Hematopoietic multipotent progenitor cell treated with erythropoietin and hydrocortisone succinate and interleukin-3 and kit ligand, for 8 days (in vitro differentiated cells): Measurements from ENCODE around the gene PAX9.

Experiments used
- DNase-seq: peaks from one replicate; pipeline ENCODE4 v3.0.0-alpha.2; 2015

The PAX9 gene

DNA sequence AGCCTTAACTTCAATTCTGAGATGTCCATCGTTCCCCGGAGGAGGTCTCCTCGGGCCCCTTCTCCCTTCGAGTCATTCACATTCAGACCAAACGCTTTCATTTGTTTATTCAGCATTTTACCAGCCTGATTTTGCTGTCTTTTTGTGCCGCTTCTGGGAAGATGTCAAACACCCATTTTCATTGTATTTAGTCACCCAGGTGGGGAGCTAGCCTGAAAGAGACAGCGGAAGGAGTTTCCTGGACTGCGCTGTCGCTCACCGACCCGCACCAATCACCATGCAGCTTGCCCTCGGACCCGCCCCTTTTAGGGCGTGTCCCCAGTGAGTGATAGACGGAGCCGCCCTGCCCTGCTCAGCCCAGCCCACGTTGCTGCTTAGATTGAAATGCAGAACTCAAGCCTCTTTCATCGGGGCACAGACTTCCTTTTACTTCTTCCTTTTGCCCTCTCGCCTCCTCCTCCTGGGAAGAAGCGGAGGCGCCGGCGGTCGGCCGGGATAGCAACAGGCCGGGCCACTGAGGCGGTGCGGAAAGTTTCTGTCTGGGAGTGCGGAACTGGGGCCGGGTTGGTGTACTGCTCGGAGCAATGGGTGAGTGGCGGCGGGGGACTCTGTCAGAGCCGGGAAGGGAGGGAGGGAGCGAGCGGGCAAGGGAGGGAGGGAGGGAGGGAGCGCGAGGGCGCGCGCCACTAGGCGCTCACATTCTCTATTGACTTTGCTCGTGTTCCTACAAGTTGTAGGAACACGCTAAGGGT is at the start of gene PAX9:
TSS of gene PAX9 (plus strand) at position 355 of the 752 bp plus-strand sequence. CDS start at position 585, 230 bp downstream.
- peak; percentile 83 for DNase-seq

DNA sequence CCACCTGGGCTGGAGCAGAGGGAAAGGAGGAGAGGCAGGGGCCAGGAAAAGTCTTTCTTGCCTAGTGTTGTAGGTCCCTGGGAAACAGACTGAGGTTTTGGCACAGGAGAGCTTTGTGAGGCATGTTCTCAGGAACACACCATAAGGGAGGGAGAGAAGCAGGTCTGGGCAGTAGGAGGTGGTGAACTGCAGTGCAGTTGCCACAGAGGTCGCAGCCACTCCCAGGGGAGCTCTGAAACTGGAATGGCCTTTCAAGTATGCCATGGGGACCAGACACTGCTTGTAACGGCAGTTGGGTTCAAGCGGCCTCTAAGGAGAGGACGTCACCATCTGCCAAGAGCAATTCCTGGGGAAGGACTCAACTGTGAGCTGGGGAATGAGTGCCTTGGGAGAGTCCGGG is 43.8 kb upstream of the PAX9 start:
- DNase-seq, result no peak

DNA sequence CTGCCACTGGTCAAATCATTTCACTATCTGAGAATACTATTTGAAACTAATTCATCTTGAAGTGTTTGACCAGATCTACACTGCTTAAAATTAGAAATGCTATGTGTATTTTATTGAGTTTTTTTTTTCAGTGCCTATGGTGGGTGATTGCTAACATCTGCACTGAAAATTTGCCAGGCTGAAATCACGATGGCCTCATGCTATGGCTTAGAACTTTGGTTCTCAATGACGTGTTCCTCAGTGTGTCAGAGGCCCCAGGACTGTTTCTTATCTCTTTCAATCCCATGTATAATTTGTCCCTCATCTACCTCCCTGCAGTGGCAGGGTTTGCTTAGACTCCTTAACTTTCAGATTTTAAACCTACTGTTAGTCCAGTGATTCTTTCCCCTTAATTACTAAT is 43.0 kb upstream of the PAX9 start:
- no peak for DNase-seq

DNA sequence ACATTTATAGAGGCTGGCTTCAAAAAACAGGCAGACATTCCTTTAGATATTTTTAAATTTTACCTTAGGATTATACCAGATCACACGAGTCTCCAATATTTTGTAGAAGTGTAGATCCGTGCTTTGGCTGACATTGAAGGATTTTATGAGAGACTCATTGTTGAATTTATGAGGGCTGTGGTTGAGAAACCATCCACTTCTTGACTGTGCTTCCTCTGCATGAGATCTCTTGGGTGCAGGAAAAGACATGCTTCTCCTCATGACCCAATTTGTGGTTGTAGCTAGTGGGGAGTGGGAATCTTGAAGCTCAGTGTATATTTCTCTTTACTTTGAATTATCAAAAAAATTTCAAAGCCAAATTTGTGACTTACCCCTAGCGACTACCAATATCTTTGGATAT is 42.5 kb upstream of the PAX9 start:
- DNase-seq, result no peak

DNA sequence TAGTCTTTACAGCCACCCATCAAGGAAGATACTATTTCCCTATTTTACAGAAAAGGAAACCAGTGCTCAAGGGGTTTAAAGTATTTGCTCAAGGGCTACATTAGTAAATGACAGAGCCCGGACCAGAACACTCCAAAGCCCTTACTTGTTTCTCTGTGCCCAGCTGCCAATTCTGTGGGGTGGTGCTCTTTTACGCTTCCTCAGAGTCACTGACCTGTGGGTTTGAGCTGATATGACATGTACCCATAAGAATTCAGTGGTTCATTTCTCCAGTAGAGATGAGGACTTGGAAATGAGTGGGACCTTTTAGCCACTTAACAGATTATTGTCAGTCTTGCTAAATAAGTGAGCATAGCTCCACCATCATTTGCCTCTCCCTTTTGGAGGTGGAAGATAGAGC is 41.8 kb upstream of the PAX9 start:
- no peak for DNase-seq

DNA sequence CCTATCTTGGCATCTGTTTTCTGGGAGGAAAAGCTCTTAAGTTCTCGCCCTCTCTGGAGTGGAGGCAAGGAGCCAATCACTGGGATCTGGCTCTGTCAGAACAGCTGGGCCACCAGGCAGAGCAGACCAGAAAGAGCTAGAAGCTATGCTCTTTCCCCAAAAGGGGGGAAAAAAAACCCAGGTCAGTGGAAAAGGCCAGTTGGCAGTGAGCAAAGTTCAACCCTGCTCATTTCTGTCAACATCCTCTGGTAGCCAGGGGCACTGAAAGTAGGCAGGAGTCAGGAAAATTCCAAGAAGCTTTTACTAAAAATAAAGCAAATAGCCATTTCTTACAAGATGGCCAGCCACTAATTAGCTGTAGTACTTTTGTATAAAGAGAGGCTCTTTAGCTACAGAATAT is 36.6 kb upstream of the PAX9 start:
- no peak for DNase-seq

DNA sequence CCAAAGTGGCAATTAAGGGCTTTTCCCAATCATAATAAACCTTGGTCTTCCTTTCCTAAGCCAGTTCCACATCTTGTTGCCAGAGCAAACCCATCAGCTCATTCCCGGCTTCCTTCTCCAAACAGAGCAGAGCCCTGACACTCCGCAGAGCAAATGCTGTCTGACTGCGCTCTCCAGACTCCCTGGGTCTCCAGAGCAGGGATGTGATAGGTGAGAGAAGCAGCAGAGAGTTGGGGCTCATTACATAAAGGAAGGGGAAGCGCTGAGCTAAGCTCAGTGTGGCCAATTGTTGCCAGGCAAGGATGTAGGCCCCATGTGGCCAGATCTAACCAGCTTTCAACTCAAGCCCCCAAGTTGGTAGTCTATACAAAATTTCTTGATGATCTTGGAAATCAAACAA is 36.2 kb upstream of the PAX9 start:
- DNase-seq, result no peak

DNA sequence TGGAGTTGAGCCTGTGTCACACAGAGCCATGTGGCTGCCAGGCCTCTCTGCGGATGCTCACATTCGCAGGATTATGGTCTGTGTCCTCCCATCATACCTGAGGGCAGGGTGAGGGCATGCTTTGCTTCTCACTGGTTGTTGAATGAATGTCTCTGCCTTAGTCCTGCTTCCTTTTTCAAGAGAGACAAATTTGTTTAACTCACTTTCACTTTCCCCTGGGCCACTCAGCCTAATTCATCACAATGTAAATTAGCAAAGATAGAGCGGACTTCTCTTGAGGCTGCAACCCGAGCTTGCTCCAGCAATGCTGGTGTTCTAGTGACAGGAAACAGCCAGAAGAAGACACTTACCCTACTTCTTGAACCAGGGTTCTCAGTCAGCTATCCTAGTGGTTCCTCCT is 35.5 kb upstream of the PAX9 start:
- DNase-seq, result no peak

DNA sequence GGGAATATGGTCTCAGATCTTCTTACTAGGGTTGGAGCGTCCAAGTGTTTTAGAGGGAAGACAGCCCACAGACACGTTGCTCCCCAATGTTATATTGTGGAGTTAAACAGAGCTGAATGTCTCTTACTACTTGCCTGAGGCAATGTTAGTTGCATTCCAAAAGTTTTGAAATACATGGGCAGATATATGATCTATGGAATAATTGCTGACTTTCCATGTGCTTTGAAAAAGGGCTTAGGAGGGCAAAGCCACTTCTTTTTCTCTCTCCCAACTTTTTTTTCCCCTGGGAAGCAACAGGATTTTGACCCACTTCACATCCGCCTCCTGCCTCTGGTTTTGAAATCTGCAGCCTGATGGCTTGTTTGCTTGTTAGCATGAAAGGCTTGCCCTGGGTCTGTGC is 33.7 kb upstream of the PAX9 start:
- DNase-seq, result no peak

DNA sequence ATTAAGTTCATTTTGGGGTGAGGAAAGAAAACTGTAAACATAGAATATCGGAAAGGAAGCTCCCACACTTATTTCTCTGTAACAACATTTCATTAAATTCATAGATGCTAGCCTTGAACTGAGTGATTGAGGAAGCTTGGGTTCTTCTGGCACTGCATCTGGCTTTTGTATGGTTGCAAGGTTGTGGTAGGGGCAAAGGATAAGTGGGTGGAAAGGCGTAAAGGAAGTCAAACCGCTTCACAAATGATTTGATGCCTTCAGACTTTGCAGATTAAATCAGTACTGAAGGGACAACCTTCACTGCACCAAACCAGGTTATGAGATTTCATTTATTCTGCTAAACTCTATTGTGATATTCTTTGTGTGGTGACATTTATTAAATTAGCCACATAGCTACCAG is 28.1 kb upstream of the PAX9 start:
- no peak for DNase-seq

DNA sequence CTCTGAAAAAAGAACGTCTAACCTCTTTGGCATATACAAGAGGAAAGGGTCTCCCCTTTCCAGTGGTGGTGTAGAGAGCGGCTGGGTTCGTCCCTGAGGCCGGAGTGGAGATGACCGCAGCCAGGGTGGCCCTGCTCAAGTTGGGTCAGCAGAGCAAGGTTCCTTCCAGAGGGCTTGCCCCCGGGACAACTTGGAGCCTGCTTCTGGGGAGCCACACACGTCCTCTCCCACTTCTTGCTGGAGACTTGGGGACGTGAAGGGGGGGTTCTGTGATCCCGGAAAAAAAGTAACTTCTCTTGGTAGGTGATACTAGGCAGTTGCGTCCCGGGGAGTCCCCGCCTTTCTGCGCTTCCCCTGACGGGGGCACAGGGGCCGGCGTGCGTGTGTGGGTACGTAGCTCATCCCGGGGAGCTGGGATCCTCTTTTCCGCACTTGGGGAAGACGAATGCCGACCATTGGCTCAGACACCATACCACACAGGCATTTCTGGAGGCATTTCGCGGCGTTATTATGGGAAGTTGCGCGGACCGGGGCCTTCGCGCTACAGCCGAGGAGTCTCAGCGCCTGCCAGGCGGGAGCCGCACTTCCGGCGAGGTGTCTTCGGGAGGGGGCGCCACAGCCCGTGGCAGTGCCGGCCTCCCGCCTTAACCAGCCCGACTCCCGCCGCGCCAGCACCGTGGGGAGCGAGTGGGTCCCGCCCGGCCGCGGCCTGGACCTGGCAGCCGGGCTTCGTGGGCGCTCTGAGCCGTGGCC is 14.8 kb upstream of the PAX9 start:
- DNase-seq, result no peak

DNA sequence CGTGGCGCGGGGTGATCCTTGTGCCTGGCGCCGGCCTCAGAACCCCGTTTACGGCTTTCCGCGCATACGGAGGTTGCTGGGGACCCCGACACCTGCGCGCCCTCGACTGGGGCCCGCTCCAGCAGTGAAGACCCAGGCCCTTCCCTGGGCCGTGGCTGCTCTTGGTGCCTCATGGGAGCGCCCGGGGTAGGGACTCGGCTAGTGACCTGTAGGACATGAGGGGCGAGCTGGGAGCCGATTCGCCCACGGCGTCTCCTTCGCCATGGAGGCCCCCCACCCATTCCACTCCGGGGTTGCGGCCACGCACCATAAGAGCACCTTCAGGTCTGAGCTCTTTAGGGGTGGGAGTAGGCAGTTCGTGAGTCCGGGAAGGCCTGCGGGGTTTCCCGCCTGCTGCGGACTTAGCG is 14.2 kb upstream of the PAX9 start:
- no peak for DNase-seq

DNA sequence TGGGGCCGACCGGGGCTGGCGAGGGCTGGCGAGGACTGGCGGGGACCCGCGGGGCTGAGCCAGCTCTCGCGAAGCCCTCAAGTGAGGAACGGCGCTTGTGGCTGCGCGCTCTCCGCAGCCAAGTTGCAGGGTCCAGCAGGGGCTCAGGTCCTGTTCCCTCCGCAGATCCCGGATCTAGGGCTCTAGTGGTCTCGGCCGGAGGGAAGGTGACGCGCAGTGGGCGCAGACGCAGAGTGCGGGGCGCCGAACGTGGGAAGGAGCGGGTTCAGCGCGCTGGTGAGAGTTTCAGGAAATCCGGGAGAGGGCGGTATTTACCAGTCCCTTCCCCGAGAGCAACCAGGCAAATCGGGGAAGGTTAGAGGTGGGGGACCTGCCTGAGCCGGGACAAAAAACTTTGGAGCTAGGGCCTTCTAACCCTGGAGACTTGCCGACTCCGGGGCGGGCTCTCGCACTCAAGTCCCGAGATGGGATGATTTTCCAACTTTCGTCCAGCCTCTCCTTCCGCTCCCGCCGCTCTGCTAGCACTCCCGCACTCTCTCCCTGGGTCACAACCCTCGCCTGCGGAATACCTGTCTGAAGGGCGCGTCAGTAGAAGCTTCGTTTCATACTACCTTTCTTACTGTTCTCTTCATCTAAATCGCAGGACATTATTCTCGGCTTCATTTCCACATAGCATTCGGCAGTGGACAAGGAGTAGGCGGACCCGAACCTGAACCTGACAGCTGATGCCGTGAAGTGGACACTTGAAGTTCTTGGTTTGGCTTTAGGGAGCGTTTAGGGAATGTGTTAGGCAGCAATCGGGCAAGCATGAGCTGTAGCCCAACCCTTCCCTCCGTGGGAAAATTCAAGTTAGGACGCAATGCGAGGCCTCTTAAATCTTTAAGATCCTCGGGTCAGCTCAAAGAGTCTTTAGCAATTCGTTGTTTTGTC is 13.6 kb upstream of the PAX9 start:
- DNase-seq, result peak; percentile 31

DNA sequence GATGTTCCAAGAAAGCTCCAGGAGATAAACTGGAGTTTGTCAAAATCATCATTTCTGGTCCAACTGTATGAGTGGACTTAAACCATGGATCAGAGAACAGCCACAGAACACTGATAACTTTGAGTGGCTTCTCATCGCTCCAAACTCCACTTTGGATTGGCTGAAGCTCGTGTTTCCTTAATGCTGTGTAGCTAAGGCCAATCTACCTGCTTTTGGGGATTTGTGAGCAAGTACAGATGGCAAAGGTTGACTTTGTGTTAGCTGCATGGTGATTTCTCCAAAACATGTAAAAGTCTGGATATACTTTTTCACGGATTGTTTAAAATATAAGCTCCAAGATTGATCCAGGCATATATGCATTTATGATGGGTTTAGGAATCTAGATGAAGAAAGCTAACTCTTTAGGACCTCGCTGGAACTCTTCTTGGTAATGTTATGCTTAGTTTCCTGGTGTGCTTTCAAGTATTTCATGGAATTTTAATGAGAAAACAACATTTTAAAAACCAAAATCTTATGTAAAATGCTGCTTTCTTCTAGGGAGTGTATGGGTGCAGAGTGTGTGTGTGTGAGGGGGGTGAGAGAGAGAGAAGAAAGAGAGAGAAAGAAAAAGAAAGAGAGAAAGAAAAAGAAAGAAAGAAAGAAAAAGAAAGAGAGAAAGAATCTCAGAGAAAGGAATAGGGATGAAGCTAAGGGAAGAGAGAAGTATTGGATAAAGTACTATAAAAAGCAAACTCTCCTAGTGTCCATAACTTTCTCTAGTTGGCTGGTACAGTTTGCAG is 11.6 kb upstream of the PAX9 start:
- DNase-seq, result no peak

DNA sequence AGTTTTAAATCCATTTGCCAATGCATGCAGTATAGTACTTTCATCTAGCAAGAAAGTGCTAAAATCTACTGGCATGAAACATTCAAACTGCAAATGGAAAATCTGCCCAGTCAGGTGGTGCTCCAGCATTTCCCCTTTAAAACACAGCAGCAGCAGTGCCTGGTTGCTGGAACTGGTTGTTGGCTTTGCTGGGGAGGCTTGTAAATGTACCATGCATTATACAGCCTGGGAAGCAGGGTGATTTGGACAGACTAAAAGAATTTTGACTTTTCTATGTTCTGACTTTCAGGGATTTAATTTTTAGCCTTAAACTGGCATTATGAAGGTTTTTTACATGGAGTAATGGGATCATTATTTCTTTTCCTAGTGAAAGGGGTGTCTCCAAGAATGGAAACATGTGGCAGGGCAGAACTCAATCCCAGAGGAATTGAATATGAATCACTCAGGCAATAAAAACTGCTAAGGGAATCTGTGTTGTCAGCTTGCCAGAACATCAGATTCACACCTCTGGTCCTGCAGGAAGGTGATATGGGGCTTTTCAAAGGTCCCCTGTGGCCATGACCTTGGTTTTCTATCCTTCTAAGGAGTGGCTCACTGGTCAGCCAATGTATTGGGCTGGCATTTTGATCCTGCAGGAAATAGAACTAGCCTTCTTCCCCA is 9.0 kb upstream of the PAX9 start:
- DNase-seq, result no peak

DNA sequence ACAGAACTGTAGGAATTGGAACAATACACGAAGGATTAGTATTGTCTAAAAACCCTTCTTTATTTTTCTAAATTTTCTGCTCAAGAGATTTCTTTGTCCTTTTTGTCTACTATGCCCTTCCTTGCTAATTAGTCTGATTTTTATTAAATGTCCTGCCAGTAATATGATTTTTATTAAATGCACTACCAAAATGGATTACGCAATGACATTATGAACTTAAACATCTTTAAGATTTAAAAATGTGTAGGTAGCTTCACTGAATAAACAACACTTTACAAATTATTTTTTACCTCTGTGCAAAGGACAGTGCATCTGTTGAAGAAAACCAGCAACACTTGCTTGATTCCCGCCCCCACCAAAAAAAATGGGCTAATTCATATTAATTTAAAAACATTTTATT is 8.2 kb upstream of the PAX9 start:
- DNase-seq, result no peak

DNA sequence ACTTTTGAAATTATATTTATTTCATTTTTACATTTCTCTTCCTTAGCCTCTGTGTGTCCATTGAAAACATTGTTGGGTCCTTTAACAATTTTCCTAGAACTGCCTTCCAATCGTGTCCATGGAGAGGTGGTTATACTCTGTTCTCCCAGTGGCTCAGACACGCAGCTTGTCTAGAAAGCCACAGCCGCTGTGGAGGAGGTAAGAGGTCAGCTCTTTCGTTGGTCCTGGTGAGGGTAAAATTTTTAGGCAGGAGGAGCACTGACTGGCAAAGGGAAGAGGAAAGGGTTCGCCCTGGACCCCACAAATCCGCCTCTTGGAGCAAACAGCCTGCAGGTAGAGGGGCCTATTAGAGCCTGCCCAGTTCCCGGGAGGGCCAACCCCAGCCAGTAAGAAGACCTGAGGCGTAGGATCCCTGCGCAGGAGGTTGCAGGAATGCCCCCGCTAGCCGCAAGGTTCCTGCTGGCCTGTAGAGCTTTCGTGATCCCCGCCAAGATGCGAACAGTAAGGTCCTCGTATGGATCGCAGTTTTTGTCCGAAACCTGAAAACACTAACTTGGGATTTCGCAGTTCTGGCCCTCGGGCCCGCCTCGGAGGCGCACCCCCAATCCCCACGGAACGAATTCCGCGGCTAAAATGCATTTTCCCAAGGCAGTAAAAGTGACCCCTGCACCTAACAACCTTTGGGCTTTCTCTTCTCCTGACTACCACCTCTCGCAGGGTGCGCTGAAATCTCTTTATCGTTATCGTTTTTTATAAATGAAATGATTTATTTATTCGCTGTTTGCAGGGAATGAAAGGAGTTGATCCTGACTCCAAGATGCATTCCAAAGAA is 7.5 kb upstream of the PAX9 start:
- DNase-seq, result no peak

DNA sequence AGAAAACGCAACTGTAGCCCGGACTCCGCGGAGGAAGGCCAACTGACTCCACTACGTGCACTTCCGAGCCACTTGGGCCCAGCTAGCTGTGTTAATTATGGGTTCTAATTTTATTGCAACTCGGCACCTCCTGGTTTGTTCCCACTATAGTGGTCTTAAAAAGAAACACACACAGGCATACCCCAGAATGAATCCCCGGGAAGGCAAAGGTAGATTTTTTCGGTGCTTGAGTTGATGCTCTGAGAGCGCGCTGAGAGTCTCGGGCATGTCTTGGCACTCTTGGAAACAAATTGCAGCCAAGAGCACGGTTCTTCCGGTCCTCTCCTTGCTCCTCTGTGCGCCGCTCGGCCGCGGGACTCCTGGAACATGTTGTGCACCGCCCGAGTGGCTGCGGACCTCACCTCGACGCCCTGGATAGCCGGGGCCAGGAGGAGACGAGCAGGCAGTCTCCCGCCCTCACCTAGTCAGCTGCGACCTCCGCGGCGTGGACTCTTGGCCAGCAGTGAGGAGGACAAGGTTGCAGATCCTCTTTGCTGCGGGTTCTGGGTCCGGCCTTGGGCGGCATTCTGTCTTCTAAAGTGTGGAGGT is 6.8 kb upstream of the PAX9 start:
- DNase-seq, result no peak

DNA sequence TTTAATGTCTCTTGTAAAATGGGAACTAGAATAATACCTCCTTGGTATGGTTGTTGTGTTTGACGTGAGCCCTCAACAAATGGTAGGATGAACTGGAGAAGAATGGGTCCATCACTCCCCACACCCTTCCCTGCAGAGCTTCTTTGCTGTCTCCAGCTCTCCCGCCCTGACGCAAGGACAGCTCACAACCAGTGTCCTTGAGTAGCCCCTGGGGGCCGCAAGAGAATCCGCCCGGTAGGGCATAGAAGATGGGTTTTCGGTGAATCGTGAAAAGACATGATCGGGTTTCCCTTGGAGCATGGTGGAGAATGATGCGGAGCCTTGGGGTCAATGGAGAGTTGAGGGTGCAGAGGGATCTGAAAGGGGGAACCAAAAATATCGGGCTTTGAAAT is 6.1 kb upstream of the PAX9 start:
- DNase-seq, result no peak

DNA sequence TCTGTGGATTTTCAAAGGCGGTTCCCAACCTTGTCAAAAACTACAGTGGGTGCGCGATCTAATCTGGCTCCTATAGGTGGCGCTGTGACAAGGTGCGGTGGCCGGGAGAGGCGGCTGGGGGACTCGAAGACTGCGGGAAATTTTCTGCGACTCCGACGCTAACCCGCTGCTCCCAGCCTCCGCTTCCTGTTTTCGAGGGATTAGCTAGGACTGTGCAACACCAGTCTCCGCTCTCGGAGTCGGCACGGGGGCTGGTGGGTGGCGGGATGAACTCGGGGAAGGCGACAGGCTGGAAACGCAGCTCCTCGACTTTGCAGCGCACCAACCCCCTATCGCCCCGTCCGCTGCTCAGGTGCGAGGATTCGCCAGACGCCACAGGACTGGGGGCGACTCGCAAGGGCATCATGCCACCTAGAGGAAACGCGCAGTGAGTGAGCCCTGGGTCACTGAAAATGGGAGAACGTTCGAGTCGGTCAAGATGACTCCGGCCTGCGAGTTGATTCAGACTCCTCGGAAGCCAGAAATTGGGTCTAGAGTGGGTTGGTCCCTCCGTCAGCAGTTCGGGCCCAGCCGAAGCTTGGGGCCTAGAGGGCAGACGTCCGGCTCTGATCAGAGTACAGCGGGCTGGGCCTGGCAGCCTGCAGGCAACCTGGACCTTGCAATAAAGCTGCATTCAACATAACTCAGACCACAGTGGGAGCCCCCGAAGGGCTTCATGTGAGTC is 5.5 kb upstream of the PAX9 start:
- peak; percentile 45 for DNase-seq
